ENCODE results near the gene IKZF5. TPM values are rescaled to one million over a fixed set of nuclear protein-coding genes. Genes with fewer than 3 reads are reported as not detected.
A peak's percentile ranks its signal among the peaks of the same experiment; 100 is the strongest.

Gene IKZF5
- total RNA-seq, 1 donor, result 8.9 TPM

DNA sequence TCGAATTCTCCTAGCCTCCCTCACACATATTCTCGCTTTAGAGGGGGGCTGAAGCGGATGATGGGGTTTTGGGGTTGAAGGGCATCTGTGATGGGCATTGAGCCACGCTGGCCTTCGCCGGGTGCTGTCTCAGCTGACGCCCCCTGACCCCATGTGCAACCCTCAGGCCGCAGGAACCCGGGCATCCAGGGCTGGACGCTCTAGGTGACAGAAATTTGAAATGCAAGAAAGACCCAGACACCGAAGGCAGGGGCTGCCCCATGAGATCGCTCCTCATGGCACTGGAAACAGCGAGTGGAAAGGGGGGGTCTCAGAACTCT is 53.9 kb downstream of the IKZF5 start:
- H3K4me3 ChIP-seq (ENCODE audit: low read depth, low read length), result peak overlapping the region; percentile 80
- no peak for DNase-seq (ENCODE audit: low read depth)
- no peak for TF ChIP-seq CTCF (IDR thresholded peaks at IDR 0.05; ENCODE audit: insufficient read depth, low read length)

GRCh38 chr10:122953902-122954730 is 54.5 kb downstream of the IKZF5 start, which contains the start of gene C10orf88:
Gene C10orf88, minus strand, starts transcription at chr10:122954227. Its CDS starts 49 bp downstream, at chr10:122954178.
- peak within 1 kb of the TSS; percentile 80 for H3K4me3 ChIP-seq (ENCODE audit: low read depth, low read length)
- DNase-seq (ENCODE audit: low read depth), result peak; percentile 99
- TF ChIP-seq CTCF (IDR thresholded peaks at IDR 0.05; ENCODE audit: insufficient read depth, low read length), result no peak

GRCh38 chr10:122949296-122949695 is 59.3 kb downstream of the IKZF5 start:
- H3K4me3 ChIP-seq (ENCODE audit: low read depth, low read length), result no peak overlapping the region
- no peak for DNase-seq (ENCODE audit: low read depth)
- no peak for TF ChIP-seq CTCF (IDR thresholded peaks at IDR 0.05; ENCODE audit: insufficient read depth, low read length)

Other genes starting within 250 kb of the IKZF5 start
- gene CUZD1, start 162.9 kb downstream of the IKZF5 start, total RNA-seq (ENCODE audit: low replicate concordance), result 0.72 and 1.4 TPM in 2 replicates
- 3.1 and 4.3 TPM in 2 replicates for gene FAM24B, start 129.2 kb downstream of the IKZF5 start, total RNA-seq (ENCODE audit: low replicate concordance)
- gene FAM24A, start 98.2 kb downstream of the IKZF5 start, total RNA-seq (ENCODE audit: low replicate concordance), result not detected in 2 replicates
- gene C10orf88, start 54.6 kb downstream of the IKZF5 start, total RNA-seq (ENCODE audit: low replicate concordance), result 5.9 and 7.8 TPM in 2 replicates
- gene PSTK, start 28.4 kb downstream of the IKZF5 start, total RNA-seq (ENCODE audit: low replicate concordance), result 1.4 and 4.7 TPM in 2 replicates
- gene ACADSB, start 211 bp upstream of the IKZF5 start, total RNA-seq (ENCODE audit: low replicate concordance), result 7.4 and 11.4 TPM in 2 replicates
- gene HMX3, start 127.2 kb upstream of the IKZF5 start, total RNA-seq (ENCODE audit: low replicate concordance), result not detected in 2 replicates
- gene HMX2, start 139.3 kb upstream of the IKZF5 start, total RNA-seq (ENCODE audit: low replicate concordance), result not detected in 2 replicates
- gene BUB3, start 145.6 kb upstream of the IKZF5 start, total RNA-seq (ENCODE audit: low replicate concordance), result 113 and 182 TPM in 2 replicates

Measured in fibroblast of the aortic adventitia (primary cell).